AG04449 (cell line): ENCODE results near the gene MND1.

Source experiments
- CTCF ChIA-PET: fragments of 350-600 bp; formaldehyde crosslinking; extraction: SDS; loops from one replicate; lab custom pipeline; 2021; ENCODE audit warnings: antibody characterized with exemption; lab: Yijun Ruan, JAX
- POLR2A ChIA-PET: fragments of 400-600, 350-600 bp; formaldehyde crosslinking; extraction: SDS; loops from one replicate; lab custom pipeline; 2020; ENCODE audit warnings: antibody characterized with exemption, inconsistent platforms; lab: Yijun Ruan, JAX
- DNase-seq: peaks from one replicate; pipeline ENCODE4 v3.0.0-alpha.2; 2010; ENCODE audit warnings: low read depth, low spot score
- H3K4me3 ChIP-seq: 2 replicates; pipeline ENCODE4 v1.5.1; 2011; ENCODE audit warnings: low read depth, mild to moderate bottlenecking, control low read depth, low read length
- CTCF ChIP-seq: IDR thresholded peaks from one replicate; pipeline ENCODE4 v1.5.1; 2011; ENCODE audit warnings: mild to moderate bottlenecking, moderate library complexity, low read length, control low read depth, inconsistent platforms; ENCODE audit not compliant: insufficient read depth; ENCODE audit errors: missing control alignments

Gene MND1

GRCh38 chr4:153342751-153343552 is 1.5 kb upstream of the MND1 start:
- TF ChIP-seq CTCF, result no peak
- no peak for DNase-seq
- CTCF ChIA-PET, result interaction anchor here (1.0 to 9.8 kb wide), 10 partner anchors 31 to 301 kb away, joined by 3 to 199 read pairs (median 10); no protein-coding TSS in a partner anchor
- POLR2A ChIA-PET, result no interaction called here
- no peak overlapping the region for H3K4me3 ChIP-seq

GRCh38 chr4:153345012-153345981 is 809 bp downstream of the MND1 start:
- POLR2A ChIA-PET, result no interaction called here
- H3K4me3 ChIP-seq, result peak overlapping the region; percentile 83
- no peak for TF ChIP-seq CTCF
- DNase-seq, result no peak
- CTCF ChIA-PET, result interaction anchor here (0.6 to 9.8 kb wide), 30 partner anchors 10 to 404 kb away, joined by 3 to 199 read pairs (median 4); no protein-coding TSS in a partner anchor

- H3K4me3 ChIP-seq, result no peak overlapping the region
- ChIA-PET POLR2A (no interaction called here), CTCF (interaction anchor here (0.7 to 9.8 kb wide), 26 partner anchors 10 to 403 kb away, joined by 3 to 199 read pairs (median 4); no protein-coding TSS in a partner anchor)
- no peak for TF ChIP-seq CTCF
- DNase-seq, result no peak
These were observed 1.5 kb downstream of the MND1 start for GRCh38 chr4:153346031-153346430.

- no peak overlapping the region for H3K4me3 ChIP-seq
- TF ChIP-seq CTCF, result peak; percentile 12
- ChIA-PET CTCF (interaction anchor here (1.1 to 9.8 kb wide), 17 partner anchors 11 to 403 kb away, joined by 3 to 199 read pairs (median 4); no protein-coding TSS in a partner anchor), POLR2A (no interaction called here)
- DNase-seq, result no peak
These were observed 2.1 kb downstream of the MND1 start for GRCh38 chr4:153346563-153346962.

GRCh38 chr4:153347117-153347516 is 2.6 kb downstream of the MND1 start:
- ChIA-PET CTCF (interaction anchor here (1.1 to 9.8 kb wide), 8 partner anchors 12 to 273 kb away, joined by 3 to 199 read pairs (median 11); no protein-coding TSS in a partner anchor), POLR2A (no interaction called here)
- no peak for DNase-seq
- H3K4me3 ChIP-seq, result no peak overlapping the region
- TF ChIP-seq CTCF, result no peak
